HepG2 (cell line): Measurements from ENCODE around the gene CYB5D1. TPM values are rescaled to one million over a fixed set of nuclear protein-coding genes. Genes with fewer than 3 reads are reported as not detected.

ENCODE experiments used
- ATRX ChIP-seq: sonication (generic); formaldehyde crosslinking; IDR thresholded peaks from 2 replicates; pipeline ENCODE4 v1.4.0; 2020; ENCODE audit warnings: missing genetic modification reagents, borderline replicate concordance
- CBX2 ChIP-seq, 2 experiments: fragments of 200-600 bp in 1 of 2; sonication (generic); formaldehyde crosslinking in 1 of 2; IDR thresholded peaks; 2 replicates each; pipeline versions ENCODE4 v1.7.0 to v1.8.1; 2018 to 2022; ENCODE audit warnings: low read depth in 2 of 2, low read length in 1 of 2, mild to moderate bottlenecking in 1 of 2, missing genetic modification reagents in 1 of 2
- CCAR2 ChIP-seq: fragments of 200-400 bp; formaldehyde crosslinking; optimal IDR thresholded peaks from 2 replicates; pipeline ENCODE3; 2018; ENCODE audit warnings: low read depth, mild to moderate bottlenecking, low read length, moderate library complexity
- NCOR1 ChIP-seq: fragments of 200-600 bp; sonication (generic); IDR thresholded peaks from 2 replicates; pipeline ENCODE4 v1.7.0; 2017; ENCODE audit warnings: antibody characterized with exemption, low read length, borderline replicate concordance
- RBAK ChIP-seq: sonication (generic); formaldehyde crosslinking; IDR thresholded peaks from 2 replicates; pipeline ENCODE4 v1.5.1; 2020; ENCODE audit warnings: mild to moderate bottlenecking, missing genetic modification reagents
- RBFOX2 ChIP-seq: fragments of 200-400 bp; formaldehyde crosslinking; IDR thresholded peaks from 2 replicates; pipeline ENCODE4 v1.6.1; 2017; ENCODE audit warnings: low read depth, mild to moderate bottlenecking, low read length
- WIZ ChIP-seq: sonication (generic); formaldehyde crosslinking; IDR thresholded peaks from 2 replicates; pipeline ENCODE4 v1.5.1; 2020; ENCODE audit warnings: mild to moderate bottlenecking, missing genetic modification reagents
- ZBTB14 ChIP-seq: sonication (generic); formaldehyde crosslinking; IDR thresholded peaks from 2 replicates; pipeline ENCODE4 v1.4.0; 2020; ENCODE audit warnings: missing genetic modification reagents
- ZBTB7A ChIP-seq: sonication (generic); formaldehyde crosslinking; IDR thresholded peaks from 2 replicates; pipeline ENCODE4 v1.8.0; 2022; ENCODE audit warnings: mild to moderate bottlenecking, missing genetic modification reagents
- ZFX ChIP-seq: sonication (generic); formaldehyde crosslinking; IDR thresholded peaks from 2 replicates; pipeline ENCODE4 v1.4.0; 2020; ENCODE audit warnings: mild to moderate bottlenecking, low read depth, missing genetic modification reagents, moderate library complexity
- ZKSCAN8 ChIP-seq: IDR thresholded peaks from 2 replicates; pipeline ENCODE4 v1.6.1; 2016; ENCODE audit warnings: borderline replicate concordance, missing genetic modification reagents, missing compliant biosample characterization
- ZNF121 ChIP-seq: sonication (generic); formaldehyde crosslinking; IDR thresholded peaks from 2 replicates; pipeline ENCODE4 v1.5.0; 2020; ENCODE audit warnings: mild to moderate bottlenecking, missing genetic modification reagents
- ZNF558 ChIP-seq: sonication (generic); formaldehyde crosslinking; IDR thresholded peaks from 2 replicates; pipeline ENCODE4 v1.9.0; 2022; ENCODE audit warnings: mild to moderate bottlenecking, missing genetic modification reagents, borderline replicate concordance
- ZNF567 ChIP-seq: sonication (generic); formaldehyde crosslinking; IDR thresholded peaks from 2 replicates; pipeline ENCODE4 v1.8.1; 2023; ENCODE audit warnings: mild to moderate bottlenecking, missing genetic modification reagents, borderline replicate concordance
- ZNF672 ChIP-seq: sonication (generic); formaldehyde crosslinking; IDR thresholded peaks from 2 replicates; pipeline ENCODE4 v1.8.1; 2022; ENCODE audit warnings: missing genetic modification reagents
- ZNF788 ChIP-seq: sonication (generic); formaldehyde crosslinking; IDR thresholded peaks from 2 replicates; pipeline ENCODE4 v1.5.0; 2020; ENCODE audit warnings: mild to moderate bottlenecking, missing genetic modification reagents, borderline replicate concordance
- ZNF891 ChIP-seq: sonication (generic); formaldehyde crosslinking; IDR thresholded peaks from 2 replicates; pipeline ENCODE4 v1.5.0; 2020; ENCODE audit warnings: mild to moderate bottlenecking, missing genetic modification reagents
- polyA plus RNA-seq, 8 experiments: library from polyadenylated mRNA; depleted of rRNA in 3 of 8; stranded (reverse) in 7 of 8; unstranded in 1 of 8; fragments of >200 nt; fragmentation: Illumina TruSeq in 4 of 8; extraction: Trizol in 4 of 8; gene quantifications; 2 replicates each; pipeline versions ENCODE4 v1.2.1 to v1.2.3, GENCODE V29; 2011 to 2016; ENCODE audit warnings: low read depth in 4 of 8, missing spikeins in 1 of 8, mixed read lengths in 1 of 8; ENCODE audit not compliant: insufficient read depth in 1 of 8
- total RNA-seq, 5 experiments: library from RNA; depleted of rRNA; stranded (reverse); fragments of >200 nt; fragmentation: Illumina TruSeq; extraction: Trizol; gene quantifications; 2 replicates each; pipeline ENCODE4 v1.2.3, GENCODE V29; 2016; ENCODE audit warnings: low read depth in 1 of 5
- TF ChIP-seq, protein P1 (sequence below): sonication (generic); formaldehyde crosslinking; IDR thresholded peaks from 2 replicates; pipeline ENCODE4 v1.9.0; 2021; ENCODE audit warnings: missing genetic modification reagents, mild to moderate bottlenecking, borderline replicate concordance
- TF ChIP-seq, protein P2 (sequence below): sonication (generic); formaldehyde crosslinking; IDR thresholded peaks from 2 replicates; pipeline ENCODE4 v1.4.0; 2020; ENCODE audit warnings: missing genetic modification reagents
- TF ChIP-seq, protein P3 (sequence below): sonication (generic); formaldehyde crosslinking; IDR thresholded peaks from 2 replicates; pipeline ENCODE4 v1.4.0; 2020; ENCODE audit warnings: missing genetic modification reagents

CYB5D1 gene
- total and polyA plus RNA-seq, 2 of the 13 experiments (the other 11 are each of a cell fraction or from before 2014, with no cell fraction given), result 8.9 to 17.0 TPM

GRCh38 chr17:7856811-7857712 is 741 bp upstream of the CYB5D1 start, which contains the start of gene NAA38 (continued):
- TF ChIP-seq NCOR1 (no peak), CCAR2 (no peak), ZNF891 (no peak), ZKSCAN8 (CRISPR knock-in tag) (0 out of 2 replicates have a peak, but pooled peaks have one; percentile 42), ZFX (CRISPR knock-in tag) (peak; percentile 78), CBX2 (IDR thresholded peaks at IDR 0.05; ENCODE audit: low read depth, low read length) (no peak), CBX2 (CRISPR knock-in tag; IDR thresholded peaks at IDR 0.05; ENCODE audit: low read depth) (no peak), ZNF672 (CRISPR knock-in tag) (no peak), ZNF567 (CRISPR knock-in tag) (no peak), RBFOX2 (peak; percentile 84), ZBTB14 (CRISPR knock-in tag) (no peak; the same call in 1 of the 2 replicates), ZNF788 (peak; percentile 79; the same call in 1 of the 2 replicates), ATRX (no peak), ZNF558 (CRISPR knock-in tag) (no peak), ZNF121 (CRISPR knock-in tag) (no peak), RBAK (CRISPR knock-in tag) (0 out of 2 replicates have a peak, but pooled peaks have one; percentile 73), WIZ (no peak), ZBTB7A (CRISPR knock-in tag) (no peak)
- TF ChIP-seq, protein P1, sequence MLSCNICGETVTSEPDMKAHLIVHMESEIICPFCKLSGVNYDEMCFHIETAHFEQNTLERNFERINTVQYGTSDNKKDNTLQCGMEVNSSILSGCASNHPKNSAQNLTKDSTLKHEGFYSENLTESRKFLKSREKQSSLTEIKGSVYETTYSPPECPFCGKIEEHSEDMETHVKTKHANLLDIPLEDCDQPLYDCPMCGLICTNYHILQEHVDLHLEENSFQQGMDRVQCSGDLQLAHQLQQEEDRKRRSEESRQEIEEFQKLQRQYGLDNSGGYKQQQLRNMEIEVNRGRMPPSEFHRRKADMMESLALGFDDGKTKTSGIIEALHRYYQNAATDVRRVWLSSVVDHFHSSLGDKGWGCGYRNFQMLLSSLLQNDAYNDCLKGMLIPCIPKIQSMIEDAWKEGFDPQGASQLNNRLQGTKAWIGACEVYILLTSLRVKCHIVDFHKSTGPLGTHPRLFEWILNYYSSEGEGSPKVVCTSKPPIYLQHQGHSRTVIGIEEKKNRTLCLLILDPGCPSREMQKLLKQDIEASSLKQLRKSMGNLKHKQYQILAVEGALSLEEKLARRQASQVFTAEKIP, result no peak
- TF ChIP-seq, protein P2, sequence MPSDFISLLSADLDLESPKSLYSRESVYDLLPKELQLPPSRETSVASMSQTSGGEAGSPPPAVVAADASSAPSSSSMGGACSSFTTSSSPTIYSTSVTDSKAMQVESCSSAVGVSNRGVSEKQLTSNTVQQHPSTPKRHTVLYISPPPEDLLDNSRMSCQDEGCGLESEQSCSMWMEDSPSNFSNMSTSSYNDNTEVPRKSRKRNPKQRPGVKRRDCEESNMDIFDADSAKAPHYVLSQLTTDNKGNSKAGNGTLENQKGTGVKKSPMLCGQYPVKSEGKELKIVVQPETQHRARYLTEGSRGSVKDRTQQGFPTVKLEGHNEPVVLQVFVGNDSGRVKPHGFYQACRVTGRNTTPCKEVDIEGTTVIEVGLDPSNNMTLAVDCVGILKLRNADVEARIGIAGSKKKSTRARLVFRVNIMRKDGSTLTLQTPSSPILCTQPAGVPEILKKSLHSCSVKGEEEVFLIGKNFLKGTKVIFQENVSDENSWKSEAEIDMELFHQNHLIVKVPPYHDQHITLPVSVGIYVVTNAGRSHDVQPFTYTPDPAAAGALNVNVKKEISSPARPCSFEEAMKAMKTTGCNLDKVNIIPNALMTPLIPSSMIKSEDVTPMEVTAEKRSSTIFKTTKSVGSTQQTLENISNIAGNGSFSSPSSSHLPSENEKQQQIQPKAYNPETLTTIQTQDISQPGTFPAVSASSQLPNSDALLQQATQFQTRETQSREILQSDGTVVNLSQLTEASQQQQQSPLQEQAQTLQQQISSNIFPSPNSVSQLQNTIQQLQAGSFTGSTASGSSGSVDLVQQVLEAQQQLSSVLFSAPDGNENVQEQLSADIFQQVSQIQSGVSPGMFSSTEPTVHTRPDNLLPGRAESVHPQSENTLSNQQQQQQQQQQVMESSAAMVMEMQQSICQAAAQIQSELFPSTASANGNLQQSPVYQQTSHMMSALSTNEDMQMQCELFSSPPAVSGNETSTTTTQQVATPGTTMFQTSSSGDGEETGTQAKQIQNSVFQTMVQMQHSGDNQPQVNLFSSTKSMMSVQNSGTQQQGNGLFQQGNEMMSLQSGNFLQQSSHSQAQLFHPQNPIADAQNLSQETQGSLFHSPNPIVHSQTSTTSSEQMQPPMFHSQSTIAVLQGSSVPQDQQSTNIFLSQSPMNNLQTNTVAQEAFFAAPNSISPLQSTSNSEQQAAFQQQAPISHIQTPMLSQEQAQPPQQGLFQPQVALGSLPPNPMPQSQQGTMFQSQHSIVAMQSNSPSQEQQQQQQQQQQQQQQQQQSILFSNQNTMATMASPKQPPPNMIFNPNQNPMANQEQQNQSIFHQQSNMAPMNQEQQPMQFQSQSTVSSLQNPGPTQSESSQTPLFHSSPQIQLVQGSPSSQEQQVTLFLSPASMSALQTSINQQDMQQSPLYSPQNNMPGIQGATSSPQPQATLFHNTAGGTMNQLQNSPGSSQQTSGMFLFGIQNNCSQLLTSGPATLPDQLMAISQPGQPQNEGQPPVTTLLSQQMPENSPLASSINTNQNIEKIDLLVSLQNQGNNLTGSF, result 0 out of 2 replicates have a peak, but pooled peaks have one; percentile 27
- TF ChIP-seq, protein P3, sequence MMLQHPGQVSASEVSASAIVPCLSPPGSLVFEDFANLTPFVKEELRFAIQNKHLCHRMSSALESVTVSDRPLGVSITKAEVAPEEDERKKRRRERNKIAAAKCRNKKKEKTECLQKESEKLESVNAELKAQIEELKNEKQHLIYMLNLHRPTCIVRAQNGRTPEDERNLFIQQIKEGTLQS (CRISPR knock-in tag), result no peak
